ENCODE data around the gene EYA4. TPM values are rescaled to one million over a fixed set of nuclear protein-coding genes. Genes with fewer than 3 reads are reported as not detected.

EYA4 gene
- total RNA-seq, 1 donor from 2014 or later: 0.40 TPM

DNA sequence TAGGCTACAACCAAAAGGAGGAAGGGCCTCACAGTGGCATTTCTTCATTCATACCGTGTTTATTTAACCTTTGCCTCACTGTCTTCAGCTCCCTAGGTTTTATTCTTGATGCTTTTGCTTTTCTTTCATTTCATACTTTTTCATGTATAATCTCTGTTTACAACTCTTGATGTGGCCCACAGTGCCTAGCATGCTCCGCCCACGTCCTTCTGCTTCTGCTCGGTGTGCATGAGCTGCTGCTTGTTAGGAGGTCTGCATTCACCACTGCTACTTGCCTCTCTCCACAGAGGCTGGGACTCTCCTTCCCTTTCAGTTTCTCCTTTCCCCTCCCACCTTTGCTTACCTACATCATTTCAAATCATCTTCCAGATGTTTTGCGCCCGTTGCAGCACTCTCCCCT, 147.6 kb downstream of the EYA4 start:
- ChIA-PET POLR2A (no interaction called here), CTCF (no interaction called here)
- Mint-ChIP-seq H3K9me3 (no peaks in the 10 kb centered on the region), H3K27me3 (no peaks in the 10 kb centered on the region), H3K4me3 (no peak overlapping the region), H3K36me3 (ENCODE audit: low read depth) (no peaks in the 10 kb centered on the region), H3K4me1 (no peaks in the 10 kb centered on the region), H3K27ac (no peak overlapping the region)
- DNase-seq: no peak
- no peak for ATAC-seq (ENCODE audit: low read depth)
- no peak for TF ChIP-seq CTCF (IDR thresholded peaks at IDR 0.05)
- intact Hi-C loops (cut with micrococcal nuclease): no loop called here

GRCh38 chr6:133390168-133390567, 149.0 kb downstream of the EYA4 start:
- ATAC-seq (ENCODE audit: low read depth) (no peak), DNase-seq (no peak)
- H3K9me3 Mint-ChIP-seq: no peaks in the 10 kb centered on the region
- H3K27me3 Mint-ChIP-seq: no peaks in the 10 kb centered on the region
- H3K4me1 Mint-ChIP-seq: no peaks in the 10 kb centered on the region
- H3K36me3 Mint-ChIP-seq (ENCODE audit: low read depth): no peaks in the 10 kb centered on the region
- no peak for TF ChIP-seq CTCF (IDR thresholded peaks at IDR 0.05)
- no peak overlapping the region for H3K27ac Mint-ChIP-seq
- H3K4me3 Mint-ChIP-seq: no peak overlapping the region
- CTCF ChIA-PET: no interaction called here
- POLR2A ChIA-PET: no interaction called here
- intact Hi-C loops (cut with micrococcal nuclease): no loop called here

DNA sequence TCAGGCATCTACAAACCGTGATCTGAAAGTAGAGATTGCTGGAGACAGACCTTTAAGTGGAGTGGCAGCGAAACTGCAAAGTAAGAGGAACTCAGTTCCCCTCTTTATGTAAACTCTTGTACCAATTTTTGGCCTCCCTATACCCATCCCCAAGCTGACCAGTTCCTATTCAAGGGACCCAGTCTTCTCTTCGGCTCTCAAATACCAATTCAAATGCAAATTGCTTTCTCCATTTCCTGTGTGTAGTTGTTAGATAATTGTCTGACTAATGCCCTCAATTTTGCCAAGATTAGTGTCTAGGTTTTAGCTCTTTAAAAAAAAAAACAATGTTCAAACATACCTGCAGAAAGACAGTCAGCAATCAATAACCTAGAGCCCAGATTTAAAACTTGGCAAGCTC, 150.9 kb downstream of the EYA4 start:
- Mint-ChIP-seq H3K27ac (no peak overlapping the region), H3K4me3 (no peak overlapping the region), H3K36me3 (ENCODE audit: low read depth) (no peaks in the 10 kb centered on the region), H3K27me3 (no peaks in the 10 kb centered on the region), H3K4me1 (no peaks in the 10 kb centered on the region), H3K9me3 (no peaks in the 10 kb centered on the region)
- POLR2A ChIA-PET: no interaction called here
- CTCF ChIA-PET: no interaction called here
- intact Hi-C loops (cut with micrococcal nuclease): no loop called here
- TF ChIP-seq CTCF (IDR thresholded peaks at IDR 0.05): no peak
- ATAC-seq (ENCODE audit: low read depth): no peak
- no peak for DNase-seq

DNA sequence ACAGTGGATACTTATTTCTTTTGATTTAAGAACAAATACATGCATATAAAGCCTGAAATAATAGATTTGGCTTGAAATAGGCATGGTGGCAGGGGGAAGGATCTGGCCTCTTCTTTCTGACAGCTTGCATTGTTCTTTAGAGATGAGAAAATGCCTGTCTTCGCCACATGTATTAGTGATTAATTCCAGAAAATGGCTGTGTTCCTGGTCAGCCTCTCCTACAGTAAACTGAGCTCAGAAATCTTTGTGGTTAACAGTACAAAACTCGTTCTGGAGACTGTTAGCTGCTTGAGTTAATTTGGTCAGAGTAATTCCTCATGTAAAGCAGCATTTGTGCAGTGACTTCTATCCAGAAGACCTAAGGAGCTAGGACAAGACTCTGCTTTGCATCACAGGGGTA, 151.5 kb downstream of the EYA4 start:
- no peaks in the 10 kb centered on the region for H3K4me1 Mint-ChIP-seq
- intact Hi-C loops (cut with micrococcal nuclease): no loop called here
- H3K4me3 Mint-ChIP-seq: no peak overlapping the region
- no peak for ATAC-seq (ENCODE audit: low read depth)
- ChIA-PET CTCF (interaction anchor here (0.7 kb wide), 1 partner anchor 11 kb away, joined by 4 read pairs; no protein-coding TSS in a partner anchor), POLR2A (no interaction called here)
- peaks cover 3% of the 10 kb centered on the region for H3K27me3 Mint-ChIP-seq
- no peak for TF ChIP-seq CTCF (IDR thresholded peaks at IDR 0.05)
- H3K9me3 Mint-ChIP-seq: no peaks in the 10 kb centered on the region
- no peaks in the 10 kb centered on the region for H3K36me3 Mint-ChIP-seq (ENCODE audit: low read depth)
- no peak overlapping the region for H3K27ac Mint-ChIP-seq
- DNase-seq: no peak

DNA sequence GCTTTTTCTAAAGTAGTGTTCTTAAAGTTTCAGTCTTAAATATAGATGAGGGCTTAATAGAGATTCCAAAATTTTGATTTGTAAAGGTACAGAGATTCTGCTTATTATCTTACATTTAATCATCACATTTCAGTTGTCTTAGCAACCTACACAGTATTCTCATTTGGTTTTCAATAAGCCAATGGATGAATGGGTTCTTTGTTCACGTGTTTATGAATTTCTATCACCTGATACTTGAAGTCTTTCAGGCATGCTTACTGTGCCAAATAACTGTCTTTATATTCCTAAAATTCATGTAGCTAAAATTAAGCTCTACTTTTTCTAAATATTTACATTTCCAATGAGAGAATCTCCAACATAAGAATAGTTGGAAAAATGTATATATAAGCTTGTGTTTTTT, 152.7 kb downstream of the EYA4 start:
- ChIA-PET CTCF (no interaction called here), POLR2A (no interaction called here)
- no peak for TF ChIP-seq CTCF (IDR thresholded peaks at IDR 0.05)
- DNase-seq: no peak
- Mint-ChIP-seq H3K4me1 (no peaks in the 10 kb centered on the region), H3K27ac (no peak overlapping the region), H3K4me3 (no peak overlapping the region), H3K36me3 (ENCODE audit: low read depth) (no peaks in the 10 kb centered on the region), H3K9me3 (no peaks in the 10 kb centered on the region), H3K27me3 (peaks cover 3% of the 10 kb centered on the region)
- intact Hi-C loops (cut with micrococcal nuclease): no loop called here
- ATAC-seq (ENCODE audit: low read depth): no peak
